Measurements from ENCODE around the gene THOC3. TPM values are rescaled to one million over a fixed set of nuclear protein-coding genes. Genes with fewer than 3 reads are reported as not detected.
"Not testable (repeated sequence)": the region's sequence is repeated elsewhere in the genome, so short reads cannot be mapped to it uniquely, and the experiment has no call there.

Gene THOC3
- total RNA-seq, 1 donor from 2014 or later, result 76.3 TPM

- H3K36me3 Mint-ChIP-seq (ENCODE audit: insufficient read depth); H3K4me1 Mint-ChIP-seq (ENCODE audit: low read depth); H3K27ac Mint-ChIP-seq; H3K27me3 Mint-ChIP-seq; DNase-seq (ENCODE audit: low spot score, unreplicated experiment); H3K9me3 Mint-ChIP-seq (ENCODE audit: low read depth): not testable (repeated sequence)
- H3K4me3 Mint-ChIP-seq (ENCODE audit: low read depth), result peak overlapping the region; percentile 86
Observed at GRCh38 chr5:175968381-175968780, 266 bp upstream of the THOC3 start.

- not testable (repeated sequence) for H3K4me1 Mint-ChIP-seq (ENCODE audit: low read depth); DNase-seq (ENCODE audit: low spot score, unreplicated experiment); H3K27me3 Mint-ChIP-seq; H3K4me3 Mint-ChIP-seq (ENCODE audit: low read depth); H3K36me3 Mint-ChIP-seq (ENCODE audit: insufficient read depth); H3K27ac Mint-ChIP-seq; H3K9me3 Mint-ChIP-seq (ENCODE audit: low read depth)
Observed at GRCh38 chr5:175962329-175962728, 5.8 kb downstream of the THOC3 start.

- not testable (repeated sequence) for H3K4me1 Mint-ChIP-seq (ENCODE audit: low read depth); H3K36me3 Mint-ChIP-seq (ENCODE audit: insufficient read depth); DNase-seq (ENCODE audit: low spot score, unreplicated experiment); H3K27me3 Mint-ChIP-seq; H3K9me3 Mint-ChIP-seq (ENCODE audit: low read depth); H3K4me3 Mint-ChIP-seq (ENCODE audit: low read depth); H3K27ac Mint-ChIP-seq
Observed at GRCh38 chr5:175960228-175960627, 7.9 kb downstream of the THOC3 start.

DNA sequence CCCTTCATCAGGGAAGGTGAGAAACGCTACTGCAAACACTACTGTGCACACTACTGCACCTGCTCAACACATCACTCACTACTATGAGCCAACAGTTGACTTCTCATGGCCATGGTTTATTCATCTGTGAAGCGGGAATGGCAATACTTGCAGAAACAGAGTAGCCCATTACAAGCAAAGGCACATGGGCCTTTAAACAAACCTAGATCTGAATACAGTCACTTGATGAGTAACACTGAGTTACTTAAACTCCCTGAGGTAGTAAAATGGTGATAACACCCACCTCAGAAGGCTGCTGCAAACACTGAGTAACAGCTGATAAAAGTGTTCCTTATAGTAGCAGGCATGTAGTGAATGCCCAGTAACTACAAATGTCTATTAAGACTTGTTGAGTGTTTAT lies 9.6 kb downstream of the THOC3 start:
- H3K36me3 Mint-ChIP-seq (ENCODE audit: insufficient read depth); DNase-seq (ENCODE audit: low spot score, unreplicated experiment); H3K27me3 Mint-ChIP-seq; H3K27ac Mint-ChIP-seq; H3K9me3 Mint-ChIP-seq (ENCODE audit: low read depth); H3K4me3 Mint-ChIP-seq (ENCODE audit: low read depth); H3K4me1 Mint-ChIP-seq (ENCODE audit: low read depth): not testable (repeated sequence)

- not testable (repeated sequence) for H3K4me3 Mint-ChIP-seq (ENCODE audit: low read depth); DNase-seq (ENCODE audit: low spot score, unreplicated experiment); H3K27ac Mint-ChIP-seq; H3K4me1 Mint-ChIP-seq (ENCODE audit: low read depth); H3K36me3 Mint-ChIP-seq (ENCODE audit: insufficient read depth); H3K27me3 Mint-ChIP-seq; H3K9me3 Mint-ChIP-seq (ENCODE audit: low read depth)
Observed at GRCh38 chr5:175954107-175954506, 14.0 kb downstream of the THOC3 start.

DNA sequence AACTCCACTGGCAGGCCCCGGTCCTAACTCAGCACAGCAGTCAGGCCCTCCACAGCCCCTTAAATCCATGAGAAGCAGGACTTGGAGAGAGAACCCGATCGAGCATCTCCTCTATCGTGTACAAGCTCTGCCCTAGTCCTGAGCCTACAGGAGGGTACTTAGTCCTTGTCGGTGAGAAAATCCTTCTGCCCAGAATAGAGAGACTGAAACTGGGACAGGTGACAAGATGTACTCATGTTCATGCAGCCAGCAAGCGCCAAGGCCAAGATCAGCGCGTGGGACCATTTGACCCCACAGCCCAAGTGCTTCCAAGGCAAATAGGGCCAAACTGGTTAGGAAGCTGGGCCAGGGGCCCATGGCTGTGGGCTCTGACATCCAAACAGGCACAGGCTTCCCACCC lies 15.3 kb downstream of the THOC3 start:
- H3K27ac Mint-ChIP-seq; H3K4me1 Mint-ChIP-seq (ENCODE audit: low read depth); DNase-seq (ENCODE audit: low spot score, unreplicated experiment); H3K36me3 Mint-ChIP-seq (ENCODE audit: insufficient read depth); H3K9me3 Mint-ChIP-seq (ENCODE audit: low read depth); H3K4me3 Mint-ChIP-seq (ENCODE audit: low read depth); H3K27me3 Mint-ChIP-seq: not testable (repeated sequence)

GRCh38 chr5:175951339-175951969 lies 16.7 kb downstream of the THOC3 start:
- not testable (repeated sequence) for DNase-seq (ENCODE audit: low spot score, unreplicated experiment); H3K4me1 Mint-ChIP-seq (ENCODE audit: low read depth); H3K4me3 Mint-ChIP-seq (ENCODE audit: low read depth); H3K9me3 Mint-ChIP-seq (ENCODE audit: low read depth); H3K27me3 Mint-ChIP-seq; H3K36me3 Mint-ChIP-seq (ENCODE audit: insufficient read depth); H3K27ac Mint-ChIP-seq
- peak; percentile 30 for TF ChIP-seq CTCF (IDR thresholded peaks at IDR 0.05; ENCODE audit: unreplicated experiment)

GRCh38 chr5:175948329-175949108 lies 19.6 kb downstream of the THOC3 start:
- H3K4me3 Mint-ChIP-seq (ENCODE audit: low read depth); H3K36me3 Mint-ChIP-seq (ENCODE audit: insufficient read depth); DNase-seq (ENCODE audit: low spot score, unreplicated experiment); H3K4me1 Mint-ChIP-seq (ENCODE audit: low read depth); H3K27me3 Mint-ChIP-seq; H3K9me3 Mint-ChIP-seq (ENCODE audit: low read depth); H3K27ac Mint-ChIP-seq: not testable (repeated sequence)

DNA sequence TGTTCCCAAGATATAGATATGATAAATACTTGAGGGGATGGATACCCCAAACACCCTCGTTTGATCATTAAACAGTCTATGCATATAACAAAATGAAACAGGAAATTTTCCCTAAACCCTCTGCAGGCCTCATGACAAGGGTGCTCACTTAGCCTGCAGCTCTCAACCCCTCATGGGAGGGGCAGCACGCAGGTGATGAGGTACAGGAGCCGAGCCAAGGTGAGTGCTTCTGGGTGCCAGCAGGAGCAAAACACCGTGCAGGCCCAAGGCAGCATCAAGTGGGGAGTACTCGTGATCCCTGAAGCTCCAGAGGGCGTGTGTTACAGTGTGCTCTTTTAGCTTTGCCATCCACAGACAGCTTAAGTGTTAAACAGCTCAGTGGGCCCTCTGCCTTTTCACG lies 24.9 kb downstream of the THOC3 start:
- not testable (repeated sequence) for H3K4me3 Mint-ChIP-seq (ENCODE audit: low read depth); H3K27me3 Mint-ChIP-seq; H3K9me3 Mint-ChIP-seq (ENCODE audit: low read depth); H3K4me1 Mint-ChIP-seq (ENCODE audit: low read depth); H3K36me3 Mint-ChIP-seq (ENCODE audit: insufficient read depth); DNase-seq (ENCODE audit: low spot score, unreplicated experiment); H3K27ac Mint-ChIP-seq

GRCh38 chr5:175940632-175941031 lies 27.5 kb downstream of the THOC3 start:
- H3K36me3 Mint-ChIP-seq (ENCODE audit: insufficient read depth); H3K9me3 Mint-ChIP-seq (ENCODE audit: low read depth); H3K27me3 Mint-ChIP-seq; H3K27ac Mint-ChIP-seq; DNase-seq (ENCODE audit: low spot score, unreplicated experiment); H3K4me3 Mint-ChIP-seq (ENCODE audit: low read depth); H3K4me1 Mint-ChIP-seq (ENCODE audit: low read depth): not testable (repeated sequence)

- H3K27ac Mint-ChIP-seq; H3K4me1 Mint-ChIP-seq (ENCODE audit: low read depth); H3K27me3 Mint-ChIP-seq; H3K4me3 Mint-ChIP-seq (ENCODE audit: low read depth); H3K9me3 Mint-ChIP-seq (ENCODE audit: low read depth); DNase-seq (ENCODE audit: low spot score, unreplicated experiment); H3K36me3 Mint-ChIP-seq (ENCODE audit: insufficient read depth): not testable (repeated sequence)
Observed at GRCh38 chr5:175938489-175938888, 29.6 kb downstream of the THOC3 start.

DNA sequence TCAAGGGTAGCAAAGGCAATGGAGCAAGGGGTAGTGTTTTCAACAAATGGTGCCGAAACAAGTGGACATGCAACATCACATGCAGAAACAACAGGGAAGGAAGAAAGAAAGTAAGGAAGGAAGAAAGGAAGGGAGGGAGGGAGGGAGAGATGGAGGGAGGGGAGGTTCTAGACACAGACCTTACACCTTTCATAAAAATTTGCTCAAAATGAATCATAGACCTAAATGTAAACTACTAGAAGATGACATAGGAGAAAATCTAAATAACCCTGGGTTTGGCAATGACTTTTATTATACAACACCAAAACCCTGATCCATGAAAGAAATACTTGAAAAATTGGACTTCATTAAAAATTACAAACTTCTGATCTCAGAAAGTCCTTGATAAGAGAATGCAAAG lies 39.4 kb downstream of the THOC3 start:
- not testable (repeated sequence) for H3K4me3 Mint-ChIP-seq (ENCODE audit: low read depth); H3K27ac Mint-ChIP-seq; H3K9me3 Mint-ChIP-seq (ENCODE audit: low read depth); H3K36me3 Mint-ChIP-seq (ENCODE audit: insufficient read depth); H3K4me1 Mint-ChIP-seq (ENCODE audit: low read depth); DNase-seq (ENCODE audit: low spot score, unreplicated experiment); H3K27me3 Mint-ChIP-seq

All from progenitor cell of endocrine pancreas (in vitro differentiated cells).